ENCODE data around the gene LRIT2. TPM values are rescaled to one million over a fixed set of nuclear protein-coding genes. Genes with fewer than 3 reads are reported as not detected.
A peak's percentile ranks its signal among the peaks of the same experiment; 100 is the strongest.

Gene LRIT2
- polyA plus RNA-seq, 3 donors: not detected

DNA sequence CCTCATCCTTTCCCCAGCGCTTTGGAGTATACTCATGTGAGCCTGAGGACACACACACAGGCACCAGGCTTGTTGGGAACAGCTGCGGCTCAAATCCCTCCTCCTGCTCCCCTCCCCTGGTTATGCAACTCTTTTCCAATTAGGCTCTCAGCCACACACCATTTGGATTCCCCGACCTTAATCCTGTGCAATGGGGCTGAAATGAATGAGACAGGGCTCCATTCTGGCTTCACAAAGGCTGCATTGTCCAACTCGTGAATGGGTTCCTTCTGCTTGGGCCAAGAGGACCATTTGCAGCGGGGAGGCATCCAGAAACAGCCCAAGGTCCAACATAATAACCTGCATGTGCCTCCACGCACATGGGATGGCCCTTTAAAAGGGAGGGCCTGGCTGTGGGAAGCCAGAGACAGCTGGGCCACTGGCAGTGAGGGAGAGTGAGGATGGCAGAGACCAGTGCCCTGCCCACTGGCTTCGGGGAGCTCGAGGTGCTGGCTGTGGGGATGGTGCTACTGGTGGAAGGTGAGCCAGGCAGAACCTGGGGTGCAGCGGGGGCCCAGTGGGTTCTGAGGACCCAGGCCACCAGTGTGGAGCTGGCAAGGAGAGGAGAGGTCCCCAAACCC lies 19.4 kb upstream of the LRIT2 start, which contains the start of gene RGR:
Gene RGR (plus strand): TSS at position 403 of the 620 bp plus-strand sequence. CDS start 38 bp downstream, at position 441.
- no peak for DNase-seq

- DNase-seq: no peak
Measured at GRCh38 chr10:84243759-84244158, 18.4 kb upstream of the LRIT2 start.

DNA sequence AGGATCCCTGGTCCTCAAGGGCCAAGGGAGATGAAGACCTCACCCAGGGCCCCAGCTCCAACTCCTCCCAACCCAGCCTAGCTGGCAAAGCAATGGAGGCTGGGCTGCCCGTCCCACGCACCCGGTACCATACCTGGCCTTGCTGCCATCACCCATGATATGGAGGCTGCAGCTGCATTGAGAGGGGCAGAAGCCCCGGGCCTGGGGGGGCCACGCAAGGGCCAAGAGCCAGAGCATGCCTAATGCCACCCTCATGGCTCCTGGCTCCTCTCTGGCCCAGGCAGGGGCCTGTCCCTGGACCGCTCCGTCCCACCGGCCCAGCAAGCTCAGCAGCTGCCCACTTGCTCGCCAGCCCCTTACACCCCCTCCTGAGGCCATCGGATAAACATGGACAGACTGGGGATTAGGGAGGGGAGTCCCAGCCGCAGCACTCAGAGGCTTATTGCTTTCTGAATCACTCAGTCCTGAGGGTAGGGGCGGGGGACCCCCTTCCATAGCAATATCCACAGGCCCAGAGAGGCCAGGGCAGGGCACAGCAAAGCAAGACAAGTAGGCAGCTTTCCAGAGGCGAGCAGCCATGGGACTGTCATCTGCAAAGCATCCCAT lies 15.9 kb upstream of the LRIT2 start, which contains the start of gene LRIT1:
Gene LRIT1 (minus strand): TSS at position 362 of the 606 bp plus-strand sequence. CDS start 107 bp downstream, at position 255.
- DNase-seq: no peak

GRCh38 chr10:84238909-84239308 lies 13.6 kb upstream of the LRIT2 start:
- no peak for DNase-seq

- no peak for DNase-seq
Measured at GRCh38 chr10:84237199-84238051, 12.1 kb upstream of the LRIT2 start.

- DNase-seq: no peak
Measured at GRCh38 chr10:84236807-84237198, 11.5 kb upstream of the LRIT2 start.

- DNase-seq: no peak
Measured at GRCh38 chr10:84235096-84235495, 9.8 kb upstream of the LRIT2 start.

DNA sequence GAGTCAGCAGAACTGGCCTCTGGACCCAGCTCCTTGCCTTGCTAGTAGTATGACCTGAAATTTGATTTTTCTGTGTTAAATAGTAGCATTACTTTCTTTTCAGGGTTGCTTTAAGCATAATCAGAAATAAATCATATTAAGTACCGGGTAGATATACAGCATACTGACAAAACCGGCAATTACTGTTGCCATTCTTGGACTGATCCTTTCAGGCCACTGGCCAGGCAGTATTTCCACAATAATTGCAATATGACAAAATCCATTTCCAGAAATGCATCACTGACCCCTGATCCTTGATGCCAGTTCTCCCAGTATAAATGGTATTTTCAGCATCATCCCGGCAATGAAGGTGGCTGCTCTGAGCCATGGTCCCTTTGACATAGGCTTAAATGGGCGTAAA lies 9.1 kb upstream of the LRIT2 start:
- DNase-seq: no peak

DNA sequence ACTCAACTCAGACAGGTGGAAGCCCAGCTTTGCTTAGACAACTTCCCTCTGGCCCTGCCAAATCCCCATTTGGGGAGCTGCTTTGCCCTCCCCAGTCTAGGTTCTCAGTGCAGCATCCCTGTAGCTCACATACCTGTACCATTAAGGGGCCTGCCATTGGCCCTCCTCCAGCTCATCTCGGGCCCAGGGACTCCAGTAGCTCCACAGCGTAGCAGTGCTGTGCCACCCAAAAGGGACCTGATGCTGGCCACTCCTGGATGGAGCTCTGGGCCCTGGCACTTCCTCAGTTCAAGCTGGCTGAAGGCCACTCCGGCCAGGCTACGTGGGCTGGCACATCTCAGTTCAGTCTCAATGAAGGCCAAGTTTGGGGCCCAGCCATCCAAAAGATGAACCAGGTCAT lies 8.6 kb upstream of the LRIT2 start:
- no peak for DNase-seq

- no peak for DNase-seq
Measured at GRCh38 chr10:84232376-84232775, 7.0 kb upstream of the LRIT2 start.

- DNase-seq: no peak
Measured at GRCh38 chr10:84230359-84230758, 5.0 kb upstream of the LRIT2 start.

DNA sequence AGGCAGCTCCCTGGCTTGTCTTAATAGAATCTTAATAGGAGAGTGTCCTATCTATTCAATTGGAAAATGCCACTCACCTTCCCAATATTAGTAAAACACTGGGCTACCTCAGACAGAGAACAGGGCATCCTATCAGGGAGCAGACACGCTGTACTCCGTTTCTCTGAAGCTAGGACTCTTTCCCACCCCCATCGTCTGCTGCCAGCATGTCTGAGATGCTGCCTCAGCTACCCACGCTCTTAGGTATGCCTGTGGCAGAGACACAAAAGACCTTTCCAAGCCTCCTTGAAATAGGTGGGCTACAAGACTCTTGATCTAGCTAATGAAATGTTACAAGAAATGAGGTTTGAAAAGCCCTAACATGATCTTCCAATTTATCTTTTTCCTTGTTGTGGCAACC lies 2.5 kb upstream of the LRIT2 start:
- no peak for DNase-seq

DNA sequence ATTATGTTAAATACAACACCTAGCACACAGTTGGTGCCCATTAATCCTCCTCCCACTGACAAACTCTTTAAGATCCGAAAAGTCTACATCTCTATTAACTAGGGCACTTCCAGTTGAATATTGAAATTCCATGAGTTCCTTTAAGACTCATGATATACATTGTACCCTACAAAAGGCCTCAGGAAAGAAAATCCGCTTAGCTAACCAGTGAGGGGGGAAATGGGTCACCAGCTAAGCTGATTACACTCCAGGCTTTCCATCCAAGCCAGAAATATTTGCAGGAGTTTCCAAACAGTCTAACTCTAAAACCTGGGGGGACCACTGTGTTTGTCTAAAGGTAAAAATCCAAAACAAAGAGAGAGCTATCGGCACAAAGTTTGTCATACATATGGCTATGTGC lies 1.3 kb upstream of the LRIT2 start:
- DNase-seq: no peak

- peak; percentile 33 for DNase-seq
Measured at GRCh38 chr10:84224411-84225028, 824 bp downstream of the LRIT2 start.

- DNase-seq: no peak
Measured at GRCh38 chr10:84221916-84222315, 3.4 kb downstream of the LRIT2 start.

GRCh38 chr10:84217746-84218145 lies 7.6 kb downstream of the LRIT2 start:
- no peak for DNase-seq

DNA sequence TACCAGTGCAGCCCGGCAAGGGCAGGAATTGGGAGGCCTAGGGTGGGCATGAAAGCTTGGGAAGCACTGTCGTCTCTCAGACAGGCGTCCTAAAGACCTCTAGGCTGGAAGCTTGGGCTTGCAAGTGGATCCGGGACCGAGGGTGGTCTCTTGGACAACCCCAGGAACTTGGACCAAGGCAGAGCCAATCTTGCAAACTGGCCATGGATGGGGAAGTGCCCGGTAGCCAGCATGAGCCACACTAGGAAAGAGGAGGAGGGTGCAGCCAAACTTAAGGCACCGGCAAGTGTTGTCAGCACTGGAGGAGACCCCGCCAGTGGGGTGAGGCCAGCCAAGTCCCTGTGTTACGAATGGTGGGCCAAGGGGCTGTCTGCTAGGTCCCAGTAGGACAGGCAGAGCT lies 8.5 kb downstream of the LRIT2 start:
- no peak for DNase-seq

DNA sequence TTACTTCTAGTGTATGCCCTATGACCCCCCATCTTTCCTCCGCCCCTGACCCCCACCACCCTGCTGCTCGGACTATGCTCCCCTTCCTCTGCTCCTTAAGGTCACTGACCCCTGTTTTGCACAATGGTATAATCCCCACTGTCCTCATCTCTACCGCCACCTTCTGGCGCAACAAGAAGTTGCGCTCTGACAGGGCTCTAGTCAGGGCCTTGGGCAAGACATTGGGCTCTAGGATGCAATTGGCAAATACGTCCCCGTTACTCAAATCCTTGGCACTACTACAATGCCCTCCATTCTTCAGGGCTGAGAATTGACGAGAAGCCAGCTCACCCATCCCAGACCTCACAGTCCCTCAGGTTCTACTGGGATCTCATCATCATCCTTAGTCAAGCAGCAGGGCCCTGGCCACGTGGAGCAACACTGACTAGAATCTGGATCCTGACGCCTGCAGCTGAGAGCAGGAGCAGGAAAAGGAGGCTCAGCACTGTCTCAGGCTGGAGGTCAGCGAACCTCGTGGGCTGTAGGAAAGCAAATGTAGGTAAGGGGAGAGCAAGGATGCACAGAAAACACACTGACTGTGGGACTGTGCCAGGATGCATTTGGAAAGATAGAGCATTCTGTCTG lies 10.6 kb downstream of the LRIT2 start:
- DNase-seq: no peak

DNA sequence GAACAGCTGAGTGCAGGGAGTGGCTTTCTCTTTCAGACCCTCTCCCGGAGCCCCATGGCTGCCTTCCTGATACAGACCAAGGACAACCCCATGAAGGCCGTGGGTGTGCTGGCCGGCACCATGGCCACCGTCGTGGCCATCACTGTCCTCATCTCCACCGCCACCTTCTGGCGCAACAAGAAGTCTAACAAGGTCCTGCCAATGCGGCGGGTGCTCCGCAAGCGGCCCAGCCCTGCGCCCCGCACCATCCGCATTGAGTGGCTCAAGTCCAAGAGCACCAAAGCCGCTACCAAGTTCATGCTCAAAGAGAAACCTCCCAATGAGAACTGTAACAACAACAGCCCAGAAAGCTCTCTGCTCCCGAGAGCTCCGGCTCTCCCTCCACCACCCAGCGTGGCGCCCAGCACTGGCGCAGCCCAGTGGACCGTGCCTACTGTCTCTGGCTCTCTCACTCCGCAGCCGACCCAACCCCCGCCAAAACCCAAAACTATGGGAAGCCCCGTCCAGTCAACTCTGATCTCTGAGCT lies 11.2 kb downstream of the LRIT2 start:
- DNase-seq: no peak

DNA sequence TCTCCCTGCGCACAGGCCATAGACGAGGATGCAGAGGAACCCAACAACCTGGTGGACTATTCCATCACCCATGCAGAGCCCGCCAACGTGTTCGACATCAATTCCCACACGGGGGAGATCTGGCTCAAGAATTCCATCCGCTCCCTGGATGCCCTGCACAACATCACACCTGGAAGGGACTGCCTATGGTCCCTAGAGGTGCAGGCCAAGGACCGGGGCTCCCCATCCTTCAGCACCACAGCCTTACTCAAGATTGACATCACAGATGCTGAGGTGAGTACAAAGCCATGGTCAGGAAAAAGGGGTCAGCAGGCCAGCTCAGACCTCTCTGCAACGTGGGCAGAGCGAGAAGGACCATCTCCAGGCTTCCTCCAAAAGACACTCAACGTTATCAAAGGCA lies 12.3 kb downstream of the LRIT2 start:
- no peak for DNase-seq

DNA sequence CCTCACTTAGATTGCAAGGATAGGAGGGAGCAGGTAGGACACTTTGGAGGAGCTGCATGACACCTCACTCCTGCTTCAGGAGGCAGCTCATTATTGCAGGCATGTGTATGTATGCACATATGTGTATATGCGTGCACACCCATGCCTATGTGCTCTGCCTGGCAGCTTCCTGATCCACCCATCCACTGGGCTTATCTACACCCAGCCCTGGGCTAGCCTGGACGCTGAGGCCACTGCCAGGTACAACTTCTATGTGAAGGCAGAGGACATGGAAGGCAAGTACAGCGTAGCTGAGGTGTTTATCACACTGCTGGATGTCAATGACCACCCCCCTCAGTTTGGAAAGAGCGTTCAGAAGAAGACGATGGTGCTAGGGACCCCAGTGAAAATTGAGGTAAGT lies 13.3 kb downstream of the LRIT2 start:
- no peak for DNase-seq

DNA sequence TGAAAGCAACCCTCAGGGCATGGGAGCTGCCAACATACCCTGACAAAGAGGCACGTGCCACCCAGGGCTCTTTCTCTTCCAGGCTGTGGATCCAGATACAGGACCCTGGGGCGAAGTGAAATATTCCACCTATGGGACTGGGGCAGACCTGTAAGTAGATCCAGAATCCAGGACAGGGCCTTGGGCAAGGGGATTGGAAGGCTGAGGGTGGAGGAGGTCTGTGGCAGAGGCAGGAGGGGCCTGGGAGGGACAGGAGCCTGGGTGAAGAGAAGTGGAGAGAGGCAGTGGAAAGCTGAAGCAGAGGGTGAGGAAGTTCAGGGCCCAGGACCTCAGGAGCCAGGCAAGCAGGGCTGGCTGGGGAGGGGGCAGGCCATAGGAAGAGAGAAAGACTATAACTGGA lies 13.8 kb downstream of the LRIT2 start:
- no peak for DNase-seq

All from renal pelvis (tissue), 4 donors.